Activated CD4-positive, alpha-beta T cell treated with anti-CD3 and anti-CD28 coated beads, Interleukin-2, amount 10 ng/mL, durations not matched to agents 7 days and 5 days (primary cell): Measurements from ENCODE around the gene RILPL2. TPM values are rescaled to one million over a fixed set of nuclear protein-coding genes. Genes with fewer than 3 reads are reported as not detected.
"Not testable (repeated sequence)": the region's sequence is repeated elsewhere in the genome, so short reads cannot be mapped to it uniquely, and the experiment has no call there.

Experiments used
- CTCF ChIA-PET: fragments of 350-600 bp; sonication (Branson Sonifier 250); formaldehyde crosslinking; loops from one replicate; lab custom pipeline; 2021; ENCODE audit warnings: antibody characterized with exemption; lab: Charles Lee
- POLR2A ChIA-PET: fragments of 350-600 bp; sonication (Branson Sonifier 250); formaldehyde crosslinking; loops from one replicate; lab custom pipeline; 2021; ENCODE audit warnings: antibody characterized with exemption; lab: Charles Lee
- DNase-seq: peaks from one replicate; pipeline ENCODE4 v3.0.0-alpha.2; 2020
- H3K27ac Mint-ChIP-seq: one replicate; pipeline ENCODE4 v1.8.0; 2021; ENCODE audit warnings: mild to moderate bottlenecking, moderate library complexity, mixed read lengths
- H3K27me3 Mint-ChIP-seq: one replicate; pipeline ENCODE4 v1.8.0; 2021; ENCODE audit warnings: mixed read lengths
- H3K36me3 Mint-ChIP-seq: one replicate; pipeline ENCODE4 v1.8.0; 2021; ENCODE audit warnings: low read depth, mixed read lengths
- H3K4me1 Mint-ChIP-seq: one replicate; pipeline ENCODE4 v1.8.0; 2021; ENCODE audit warnings: mixed read lengths
- H3K4me3 Mint-ChIP-seq: one replicate; pipeline ENCODE4 v1.8.0; 2021; ENCODE audit warnings: mild to moderate bottlenecking, moderate library complexity, mixed read lengths
- H3K9me3 Mint-ChIP-seq: one replicate; pipeline ENCODE4 v1.8.0; 2021; ENCODE audit warnings: mixed read lengths
- total RNA-seq, 2 experiments: library from RNA; stranded (reverse); gene quantifications; one replicate each; pipeline ENCODE4 v1.2.3, GENCODE V29; 2021

RILPL2 gene
- 1 to 10 TPM; 6.0 to 6.5 TPM for total RNA-seq

GRCh38 chr12:123436017-123436964 lies at the start of gene RILPL2:
Gene RILPL2, minus strand, starts transcription at chr12:123436684. Its CDS starts 264 bp downstream, at chr12:123436420.
- H3K36me3 Mint-ChIP-seq: peaks cover 11% of the 10 kb centered on the region

GRCh38 chr12:123485756-123486155 lies 49.3 kb upstream of the RILPL2 start:
- no peak overlapping the region for H3K4me3 Mint-ChIP-seq
- POLR2A ChIA-PET: no interaction called here
- no peaks in the 10 kb centered on the region for H3K9me3 Mint-ChIP-seq
- CTCF ChIA-PET: interaction anchor here (0.8 to 1.1 kb wide), 2 partner anchors 19 to 21 kb away, joined by 3 read pairs; no protein-coding TSS in a partner anchor
- H3K36me3 Mint-ChIP-seq: no peaks in the 10 kb centered on the region
- H3K27me3 Mint-ChIP-seq: no peaks in the 10 kb centered on the region
- peaks cover 18% of the 10 kb centered on the region for H3K4me1 Mint-ChIP-seq
- no peak for DNase-seq
- H3K27ac Mint-ChIP-seq: no peak overlapping the region

More at GRCh38 chr12:123436017-123436964, at the start of gene RILPL2:
- ChIA-PET POLR2A (interaction anchor here (1.1 kb wide), 1 partner anchor 13 kb away, joined by 3 read pairs; no protein-coding TSS in a partner anchor), CTCF (interaction anchor here (0.6 to 1.4 kb wide), 7 partner anchors 8 to 158 kb away, joined by 3 to 5 read pairs (median 3); no protein-coding TSS in a partner anchor)
- Mint-ChIP-seq H3K27ac (peak within 1 kb of the TSS; percentile 95), H3K4me1 (peaks cover 44% of the 10 kb centered on the region), H3K27me3 (no peaks in the 10 kb centered on the region), H3K4me3 (peak within 1 kb of the TSS; percentile 97), H3K9me3 (no peaks in the 10 kb centered on the region)
- peak; percentile 93 for DNase-seq

- ChIA-PET POLR2A (no interaction called here), CTCF (interaction anchor here (0.6 to 1.5 kb wide), 3 partner anchors 9 to 183 kb away, joined by 3 to 8 read pairs (median 4); no protein-coding TSS in a partner anchor)
- no peaks in the 10 kb centered on the region for H3K9me3 Mint-ChIP-seq
- no peaks in the 10 kb centered on the region for H3K36me3 Mint-ChIP-seq
- DNase-seq: no peak
- no peak overlapping the region for H3K4me3 Mint-ChIP-seq
- H3K27me3 Mint-ChIP-seq: no peaks in the 10 kb centered on the region
- H3K27ac Mint-ChIP-seq: peak overlapping the region; percentile 20
- peaks cover 27% of the 10 kb centered on the region for H3K4me1 Mint-ChIP-seq
Measured at GRCh38 chr12:123483602-123484248, 47.2 kb upstream of the RILPL2 start.

- Mint-ChIP-seq H3K4me3 (no peak overlapping the region), H3K4me1 (peaks cover 27% of the 10 kb centered on the region), H3K27ac (no peak overlapping the region), H3K36me3 (no peaks in the 10 kb centered on the region), H3K27me3 (no peaks in the 10 kb centered on the region), H3K9me3 (no peaks in the 10 kb centered on the region)
- no peak for DNase-seq
- ChIA-PET POLR2A (no interaction called here), CTCF (interaction anchor here (0.7 kb wide), 1 partner anchor 82 kb away, joined by 3 read pairs; no protein-coding TSS in a partner anchor)
Measured at GRCh38 chr12:123482876-123483275, 46.4 kb upstream of the RILPL2 start.

GRCh38 chr12:123481251-123481650 lies 44.8 kb upstream of the RILPL2 start:
- H3K27ac Mint-ChIP-seq, H3K9me3 Mint-ChIP-seq, DNase-seq, H3K4me3 Mint-ChIP-seq, POLR2A ChIA-PET, H3K36me3 Mint-ChIP-seq, H3K27me3 Mint-ChIP-seq: not testable (repeated sequence)
- peaks cover 29% of the 10 kb centered on the region for H3K4me1 Mint-ChIP-seq
- CTCF ChIA-PET: interaction anchor here (0.5 to 1.0 kb wide), 2 partner anchors 13 to 40 kb away, joined by 3 read pairs; no protein-coding TSS in a partner anchor

GRCh38 chr12:123479442-123480180 lies 43.1 kb upstream of the RILPL2 start:
- Mint-ChIP-seq H3K4me3 (no peak overlapping the region), H3K9me3 (no peaks in the 10 kb centered on the region)
- POLR2A ChIA-PET: no interaction called here

GRCh38 chr12:123478762-123479161 lies 42.3 kb upstream of the RILPL2 start:
- POLR2A ChIA-PET: no interaction called here
- no peak for DNase-seq
- CTCF ChIA-PET: interaction anchor here (1.1 kb wide), 1 partner anchor 43 kb away, joined by 3 read pairs; no protein-coding TSS in a partner anchor
- Mint-ChIP-seq H3K27ac (no peak overlapping the region), H3K27me3 (no peaks in the 10 kb centered on the region), H3K9me3 (no peaks in the 10 kb centered on the region), H3K36me3 (peaks cover 3% of the 10 kb centered on the region), H3K4me1 (peaks cover 33% of the 10 kb centered on the region), H3K4me3 (no peak overlapping the region)

More at GRCh38 chr12:123479442-123480180, 43.1 kb upstream of the RILPL2 start:
- no peak for DNase-seq
- Mint-ChIP-seq H3K36me3 (peaks cover 3% of the 10 kb centered on the region), H3K4me1 (peaks cover 35% of the 10 kb centered on the region), H3K27ac (peak overlapping the region; percentile 36), H3K27me3 (no peaks in the 10 kb centered on the region)
- CTCF ChIA-PET: no interaction called here

- H3K36me3 Mint-ChIP-seq: peaks cover 3% of the 10 kb centered on the region
- ChIA-PET POLR2A (interaction anchor here (0.6 kb wide), 1 partner anchor 295 kb away, joined by 4 read pairs; no protein-coding TSS in a partner anchor), CTCF (interaction anchor here (1.1 kb wide), 1 partner anchor 42 kb away, joined by 3 read pairs; no protein-coding TSS in a partner anchor)
- peaks cover 28% of the 10 kb centered on the region for H3K4me1 Mint-ChIP-seq
- H3K4me3 Mint-ChIP-seq: no peak overlapping the region
- no peak overlapping the region for H3K27ac Mint-ChIP-seq
- no peaks in the 10 kb centered on the region for H3K9me3 Mint-ChIP-seq
- H3K27me3 Mint-ChIP-seq: no peaks in the 10 kb centered on the region
- no peak for DNase-seq
Measured at GRCh38 chr12:123478069-123478468, 41.6 kb upstream of the RILPL2 start.

GRCh38 chr12:123475246-123475703 lies 38.8 kb upstream of the RILPL2 start:
- Mint-ChIP-seq H3K27ac (peak overlapping the region; percentile 83), H3K36me3 (peaks cover 6% of the 10 kb centered on the region), H3K27me3 (no peaks in the 10 kb centered on the region), H3K4me3 (no peak overlapping the region), H3K9me3 (no peaks in the 10 kb centered on the region), H3K4me1 (peaks cover 23% of the 10 kb centered on the region)
- no peak for DNase-seq
- POLR2A ChIA-PET: no interaction called here
- CTCF ChIA-PET: interaction anchor here (0.9 to 1.2 kb wide), 2 partner anchors 8 to 19 kb away, joined by 3 read pairs; no protein-coding TSS in a partner anchor

- POLR2A ChIA-PET: no interaction called here
- no peak for DNase-seq
- Mint-ChIP-seq H3K9me3 (no peaks in the 10 kb centered on the region), H3K27ac (peak overlapping the region; percentile 83), H3K4me3 (no peak overlapping the region), H3K36me3 (peaks cover 6% of the 10 kb centered on the region), H3K4me1 (peaks cover 19% of the 10 kb centered on the region), H3K27me3 (no peaks in the 10 kb centered on the region)
- CTCF ChIA-PET: interaction anchor here (0.9 to 1.2 kb wide), 2 partner anchors 9 to 20 kb away, joined by 3 read pairs; no protein-coding TSS in a partner anchor
Measured at GRCh38 chr12:123474485-123475245, 38.2 kb upstream of the RILPL2 start.

GRCh38 chr12:123472438-123472849 lies 36.0 kb upstream of the RILPL2 start:
- ChIA-PET POLR2A (no interaction called here), CTCF (interaction anchor here (1.0 kb wide), 1 partner anchor 12 kb away, joined by 3 read pairs; no protein-coding TSS in a partner anchor)
- no peak for DNase-seq
- Mint-ChIP-seq H3K4me1 (peaks cover 25% of the 10 kb centered on the region), H3K27ac (no peak overlapping the region), H3K27me3 (no peaks in the 10 kb centered on the region), H3K9me3 (no peaks in the 10 kb centered on the region), H3K4me3 (no peak overlapping the region), H3K36me3 (peaks cover 9% of the 10 kb centered on the region)
